ENCODE measurements around the gene SLC22A14.

SLC22A14 gene

DNA sequence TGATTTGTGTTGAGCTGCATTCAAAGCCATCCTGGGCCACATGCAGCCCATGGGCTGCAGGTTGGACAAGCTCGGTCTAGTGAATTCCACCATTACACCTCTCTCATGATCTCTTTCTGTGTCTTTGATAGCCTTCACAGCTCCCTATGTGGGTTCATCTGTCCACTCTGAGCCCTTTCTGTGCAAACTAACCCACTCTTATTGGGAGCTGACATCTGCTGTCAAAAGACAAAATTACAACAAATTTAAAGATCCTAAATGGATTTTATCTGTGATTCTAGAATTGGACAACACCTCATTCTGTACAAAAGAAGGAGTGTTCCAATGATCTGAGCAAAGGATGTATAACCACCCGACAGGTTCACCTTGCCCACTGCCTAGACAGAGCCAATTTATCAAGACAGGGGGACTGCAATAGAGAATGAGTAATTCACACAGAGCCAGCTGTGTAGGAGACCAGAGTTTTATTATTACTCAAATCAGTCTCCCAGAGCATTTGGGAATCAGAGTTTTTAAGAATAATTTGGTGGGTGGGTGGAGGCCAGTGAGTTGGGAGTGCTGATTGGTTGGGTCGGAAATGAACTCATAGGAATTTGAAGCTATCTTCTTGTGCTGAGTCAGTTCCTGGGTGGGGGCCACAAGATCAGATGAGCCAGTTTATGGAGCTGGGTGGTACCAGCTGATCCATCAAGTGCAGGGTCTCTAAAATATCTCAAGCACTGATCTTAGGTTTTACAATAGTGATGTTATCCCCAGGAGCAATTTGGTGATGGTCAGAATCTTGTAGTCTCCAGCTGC lies 61.9 kb downstream of the SLC22A14 start:
- Histone ChIP-seq H3K27ac (ENCODE audit: insufficient read depth, low read length, poor library complexity, severe bottlenecking) (no peak overlapping the region), H3K36me3 (ENCODE audit: control insufficient read depth, insufficient read depth, low read length) (no peaks in the 10 kb centered on the region)
- no peak for DNase-seq

DNA sequence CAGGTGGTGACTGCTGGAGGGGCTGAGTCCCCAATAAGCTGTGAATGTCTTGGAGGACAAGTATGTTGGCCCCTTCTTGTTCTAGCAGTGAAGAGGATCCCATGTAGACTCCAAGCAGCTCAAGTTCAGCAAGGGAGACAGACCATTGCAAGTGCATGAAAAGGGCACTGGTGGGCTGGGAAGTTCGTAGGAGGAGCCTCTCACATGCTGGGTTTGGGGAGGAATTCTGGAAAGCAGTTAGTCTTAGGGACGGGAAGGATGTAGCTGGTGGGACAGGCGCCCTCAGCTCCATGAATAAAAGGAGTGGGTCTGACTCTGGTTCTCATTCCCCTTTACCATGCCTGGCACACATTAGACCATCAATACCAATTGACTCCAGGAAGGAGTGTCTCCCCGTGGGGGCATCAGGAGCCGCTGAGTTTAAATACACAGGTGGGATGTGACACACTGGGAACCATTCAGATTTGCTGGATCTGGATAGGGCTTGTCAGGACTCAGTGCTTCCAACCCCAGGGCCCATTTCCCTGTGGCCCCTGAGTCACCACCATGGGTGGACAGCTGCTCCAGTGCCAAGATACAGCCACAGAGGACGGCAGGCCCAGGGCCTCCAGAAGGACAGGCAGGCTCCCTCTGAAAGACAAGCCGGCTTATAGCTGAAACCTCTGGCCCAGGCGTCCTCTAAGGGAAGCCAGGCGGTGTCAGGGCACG lies 63.9 kb downstream of the SLC22A14 start:
- Histone ChIP-seq H3K4me1 (ENCODE audit: control insufficient read depth, insufficient read depth, low read length, poor library complexity, severe bottlenecking) (no peaks in the 10 kb centered on the region), H3K27ac (ENCODE audit: insufficient read depth, low read length, poor library complexity, severe bottlenecking) (no peak overlapping the region), H3K27me3 (replicated peaks; ENCODE audit: control insufficient read depth, insufficient read depth, low read length, poor library complexity, severe bottlenecking) (no peaks in the 10 kb centered on the region), H3K36me3 (ENCODE audit: control insufficient read depth, insufficient read depth, low read length) (no peaks in the 10 kb centered on the region), H3K4me3 (ENCODE audit: insufficient read depth, low read depth, low read length, poor library complexity, severe bottlenecking) (peak overlapping the region; percentile 78), H3K9me3 (ENCODE audit: control insufficient read depth, low read length) (no peaks in the 10 kb centered on the region)
- no peak for DNase-seq

More for the DNA sequence above, 61.9 kb downstream of the SLC22A14 start:
- H3K4me1 ChIP-seq (ENCODE audit: control insufficient read depth, insufficient read depth, low read length, poor library complexity, severe bottlenecking) = no peaks in the 10 kb centered on the region
- no peaks in the 10 kb centered on the region for H3K27me3 ChIP-seq (replicated peaks; ENCODE audit: control insufficient read depth, insufficient read depth, low read length, poor library complexity, severe bottlenecking)
- no peaks in the 10 kb centered on the region for H3K9me3 ChIP-seq (ENCODE audit: control insufficient read depth, low read length)
- H3K4me3 ChIP-seq (ENCODE audit: insufficient read depth, low read depth, low read length, poor library complexity, severe bottlenecking) = no peak overlapping the region

DNA sequence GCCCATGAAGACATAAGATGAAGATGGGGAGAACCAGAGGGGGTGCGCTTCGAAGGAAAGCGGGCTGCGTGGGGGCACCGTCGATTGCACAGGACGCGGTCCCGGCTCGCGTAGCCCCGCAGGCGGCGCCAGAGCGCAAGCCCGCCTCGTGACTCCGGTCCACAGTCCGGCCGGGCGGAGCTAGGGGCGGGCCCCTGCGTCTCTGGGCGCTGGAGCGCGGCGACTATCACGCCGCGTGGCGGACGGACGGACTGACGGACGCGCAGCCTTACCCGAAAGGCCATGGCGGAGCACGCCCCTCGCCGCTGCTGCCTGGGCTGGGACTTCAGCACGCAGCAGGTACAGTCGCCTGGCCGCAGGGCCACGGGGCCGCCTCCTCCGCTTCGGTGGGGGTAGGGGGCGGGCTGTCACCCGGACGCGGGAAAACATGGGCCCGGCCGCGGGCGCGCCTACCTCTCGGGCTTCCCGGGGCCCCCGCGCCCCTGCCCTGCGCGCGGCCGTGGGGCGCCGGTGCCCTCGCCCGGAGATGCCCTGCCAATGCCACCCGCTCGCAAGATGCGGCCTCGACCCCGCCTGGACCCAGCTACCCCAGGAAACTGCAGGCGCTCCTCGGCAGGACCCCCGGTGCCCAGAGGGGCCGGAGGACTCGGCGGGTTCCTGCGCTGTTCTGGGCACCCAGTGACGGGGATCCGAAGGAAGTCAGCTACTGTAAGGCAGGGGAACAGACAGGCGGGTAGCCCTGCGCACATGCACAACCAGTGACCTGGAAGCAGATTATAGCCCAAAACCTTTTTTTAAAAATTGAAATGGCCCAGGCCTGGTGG lies 64.7 kb downstream of the SLC22A14 start, which contains the start of gene XYLB:
Gene XYLB, plus strand, starts transcription at position 199 of the 824 bp plus-strand sequence. Its CDS starts 84 bp downstream, at position 283.
- H3K4me1 ChIP-seq (ENCODE audit: control insufficient read depth, insufficient read depth, low read length, poor library complexity, severe bottlenecking) = no peaks in the 10 kb centered on the region

DNA sequence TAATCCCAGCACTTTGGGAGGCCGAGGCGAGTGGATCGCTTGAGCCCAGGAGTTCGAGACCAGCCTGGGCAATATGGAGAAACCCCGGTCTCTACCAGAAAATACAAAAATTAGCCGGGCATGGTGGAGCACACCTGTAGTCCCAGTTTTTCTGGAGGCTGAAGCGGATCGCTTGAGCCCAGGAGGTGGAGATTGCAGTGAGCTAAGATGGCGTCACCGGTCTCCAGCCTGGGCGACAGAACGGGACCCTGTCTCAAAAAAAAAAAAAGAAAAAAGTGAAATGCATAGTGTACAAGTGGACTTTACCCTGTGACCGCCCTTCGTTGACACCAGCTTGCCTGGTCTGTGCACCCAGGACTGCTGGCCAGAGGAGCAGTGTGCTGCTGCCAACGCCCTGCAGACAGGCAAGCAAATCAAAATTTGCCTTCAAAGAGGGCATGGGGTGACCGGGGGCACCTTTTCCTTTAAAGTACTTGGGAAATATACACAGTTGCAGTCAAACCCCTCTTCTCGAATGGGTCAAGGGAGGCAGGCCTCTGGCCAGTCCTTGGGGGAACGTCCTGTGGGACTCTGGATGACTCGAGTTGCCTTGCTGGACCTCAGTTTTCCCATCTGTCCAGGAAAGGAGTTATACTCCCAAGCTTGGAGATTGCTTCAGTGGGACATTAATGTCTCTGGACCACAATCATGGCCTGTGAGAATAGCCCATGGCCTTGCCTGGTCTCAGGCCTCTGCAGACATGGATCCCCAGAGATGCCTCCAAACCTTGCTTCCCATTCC lies 65.5 kb downstream of the SLC22A14 start:
- no peak overlapping the region for H3K27ac ChIP-seq (ENCODE audit: insufficient read depth, low read length, poor library complexity, severe bottlenecking)
- peak overlapping the region; percentile 78 for H3K4me3 ChIP-seq (ENCODE audit: insufficient read depth, low read depth, low read length, poor library complexity, severe bottlenecking)

More for the DNA sequence above, 64.7 kb downstream of the SLC22A14 start, which contains the start of gene XYLB:
- H3K27me3 ChIP-seq (replicated peaks; ENCODE audit: control insufficient read depth, insufficient read depth, low read length, poor library complexity, severe bottlenecking) = no peaks in the 10 kb centered on the region
- H3K9me3 ChIP-seq (ENCODE audit: control insufficient read depth, low read length) = no peaks in the 10 kb centered on the region
- H3K4me3 ChIP-seq (ENCODE audit: insufficient read depth, low read depth, low read length, poor library complexity, severe bottlenecking) = peak within 1 kb of the TSS; percentile 78
- peak; percentile 34 to 61 (median 48) for DNase-seq
- no peaks in the 10 kb centered on the region for H3K36me3 ChIP-seq (ENCODE audit: control insufficient read depth, insufficient read depth, low read length)
- H3K27ac ChIP-seq (ENCODE audit: insufficient read depth, low read length, poor library complexity, severe bottlenecking) = no peak within 1 kb of the TSS

DNA sequence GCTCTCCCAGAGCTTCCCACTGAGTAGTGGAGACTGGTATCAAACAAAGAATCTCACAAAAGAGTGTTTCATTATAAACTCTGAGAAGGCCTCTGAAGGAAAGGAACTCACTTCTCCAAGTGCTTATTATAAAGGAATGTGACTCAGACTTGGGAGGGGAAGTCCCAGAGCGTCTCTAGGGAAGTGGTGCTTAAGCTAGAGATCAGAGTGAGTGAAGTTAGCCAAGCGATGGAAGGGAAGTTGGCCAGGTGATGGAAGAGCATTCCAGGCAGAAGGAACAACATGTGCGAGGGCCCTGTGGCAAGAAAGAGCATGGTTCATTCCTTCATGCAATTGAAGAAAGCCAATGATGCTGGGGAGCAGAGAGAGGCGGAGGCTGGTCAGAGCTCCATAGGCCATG lies 66.8 kb downstream of the SLC22A14 start:
- no peak for DNase-seq
- no peak overlapping the region for H3K4me3 ChIP-seq (ENCODE audit: insufficient read depth, low read depth, low read length, poor library complexity, severe bottlenecking)
- no peak overlapping the region for H3K27ac ChIP-seq (ENCODE audit: insufficient read depth, low read length, poor library complexity, severe bottlenecking)
- no peaks in the 10 kb centered on the region for H3K36me3 ChIP-seq (ENCODE audit: control insufficient read depth, insufficient read depth, low read length)
- H3K9me3 ChIP-seq (ENCODE audit: control insufficient read depth, low read length) = no peaks in the 10 kb centered on the region
- no peaks in the 10 kb centered on the region for H3K27me3 ChIP-seq (replicated peaks; ENCODE audit: control insufficient read depth, insufficient read depth, low read length, poor library complexity, severe bottlenecking)
- no peaks in the 10 kb centered on the region for H3K4me1 ChIP-seq (ENCODE audit: control insufficient read depth, insufficient read depth, low read length, poor library complexity, severe bottlenecking)

More for the DNA sequence above, 65.5 kb downstream of the SLC22A14 start:
- no peaks in the 10 kb centered on the region for H3K27me3 ChIP-seq (replicated peaks; ENCODE audit: control insufficient read depth, insufficient read depth, low read length, poor library complexity, severe bottlenecking)
- H3K4me1 ChIP-seq (ENCODE audit: control insufficient read depth, insufficient read depth, low read length, poor library complexity, severe bottlenecking) = no peaks in the 10 kb centered on the region
- H3K36me3 ChIP-seq (ENCODE audit: control insufficient read depth, insufficient read depth, low read length) = no peaks in the 10 kb centered on the region
- DNase-seq = no peak
- no peaks in the 10 kb centered on the region for H3K9me3 ChIP-seq (ENCODE audit: control insufficient read depth, low read length)

DNA sequence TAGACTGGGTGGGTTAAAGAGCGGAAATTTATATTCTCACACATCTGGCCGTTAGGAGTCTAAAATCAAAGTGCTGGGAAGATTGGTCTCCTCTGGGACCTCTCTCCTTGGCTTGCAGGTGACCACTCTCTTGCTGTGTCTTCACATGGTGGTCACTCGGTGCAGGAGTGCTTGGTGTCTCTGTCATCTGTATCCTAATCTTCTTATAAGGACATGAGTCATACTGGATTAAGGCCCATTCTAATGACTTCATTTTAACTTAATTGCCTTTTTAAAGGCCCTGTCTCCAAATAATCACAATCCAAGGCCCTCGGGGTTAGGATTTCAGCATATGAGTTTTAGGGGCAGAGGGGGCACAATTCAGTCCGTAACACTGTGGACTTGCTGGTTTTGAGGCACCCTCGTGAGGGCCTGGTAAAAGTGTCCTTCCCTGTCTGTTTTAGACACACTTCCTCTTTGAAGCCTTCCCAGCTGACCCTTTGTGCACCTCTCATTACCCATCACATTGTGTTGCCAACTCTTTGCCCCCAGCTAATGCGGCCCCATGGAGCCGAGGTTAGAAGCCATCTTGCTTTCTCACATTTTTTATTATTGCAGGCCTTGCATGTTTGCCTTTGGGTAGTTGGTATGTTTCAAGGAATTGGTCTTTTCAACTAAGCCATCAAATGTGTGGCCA lies 67.7 kb downstream of the SLC22A14 start:
- Histone ChIP-seq H3K9me3 (ENCODE audit: control insufficient read depth, low read length) (no peaks in the 10 kb centered on the region), H3K4me1 (ENCODE audit: control insufficient read depth, insufficient read depth, low read length, poor library complexity, severe bottlenecking) (no peaks in the 10 kb centered on the region), H3K36me3 (ENCODE audit: control insufficient read depth, insufficient read depth, low read length) (no peaks in the 10 kb centered on the region), H3K27me3 (replicated peaks; ENCODE audit: control insufficient read depth, insufficient read depth, low read length, poor library complexity, severe bottlenecking) (no peaks in the 10 kb centered on the region), H3K27ac (ENCODE audit: insufficient read depth, low read length, poor library complexity, severe bottlenecking) (no peak overlapping the region), H3K4me3 (ENCODE audit: insufficient read depth, low read depth, low read length, poor library complexity, severe bottlenecking) (no peak overlapping the region)
- DNase-seq = no peak

DNA sequence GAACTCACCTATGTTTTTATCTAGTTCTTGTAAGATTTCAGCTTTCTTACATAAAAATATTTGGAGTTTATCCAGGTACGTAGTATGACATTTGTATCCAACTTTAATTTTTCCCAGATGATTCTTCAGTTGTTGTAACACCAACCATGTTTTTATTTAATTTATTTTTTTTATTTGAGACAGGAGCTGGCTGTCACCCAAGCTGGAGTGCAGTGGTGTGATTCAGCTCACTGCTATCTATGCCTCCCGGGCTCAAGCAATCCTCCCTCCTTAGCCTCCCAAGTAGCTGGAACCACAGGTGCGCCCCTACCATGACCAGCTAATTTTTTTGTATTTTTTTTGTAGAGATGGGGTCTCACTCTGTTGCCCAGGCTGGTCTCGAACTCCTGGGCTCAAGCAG lies 71.1 kb downstream of the SLC22A14 start:
- no peaks in the 10 kb centered on the region for H3K9me3 ChIP-seq (ENCODE audit: control insufficient read depth, low read length)
- H3K27me3 ChIP-seq (replicated peaks; ENCODE audit: control insufficient read depth, insufficient read depth, low read length, poor library complexity, severe bottlenecking) = no peaks in the 10 kb centered on the region
- no peak for DNase-seq
- H3K27ac ChIP-seq (ENCODE audit: insufficient read depth, low read length, poor library complexity, severe bottlenecking) = no peak overlapping the region
- no peaks in the 10 kb centered on the region for H3K36me3 ChIP-seq (ENCODE audit: control insufficient read depth, insufficient read depth, low read length)
- no peaks in the 10 kb centered on the region for H3K4me1 ChIP-seq (ENCODE audit: control insufficient read depth, insufficient read depth, low read length, poor library complexity, severe bottlenecking)
- H3K4me3 ChIP-seq (ENCODE audit: insufficient read depth, low read depth, low read length, poor library complexity, severe bottlenecking) = no peak overlapping the region

DNA sequence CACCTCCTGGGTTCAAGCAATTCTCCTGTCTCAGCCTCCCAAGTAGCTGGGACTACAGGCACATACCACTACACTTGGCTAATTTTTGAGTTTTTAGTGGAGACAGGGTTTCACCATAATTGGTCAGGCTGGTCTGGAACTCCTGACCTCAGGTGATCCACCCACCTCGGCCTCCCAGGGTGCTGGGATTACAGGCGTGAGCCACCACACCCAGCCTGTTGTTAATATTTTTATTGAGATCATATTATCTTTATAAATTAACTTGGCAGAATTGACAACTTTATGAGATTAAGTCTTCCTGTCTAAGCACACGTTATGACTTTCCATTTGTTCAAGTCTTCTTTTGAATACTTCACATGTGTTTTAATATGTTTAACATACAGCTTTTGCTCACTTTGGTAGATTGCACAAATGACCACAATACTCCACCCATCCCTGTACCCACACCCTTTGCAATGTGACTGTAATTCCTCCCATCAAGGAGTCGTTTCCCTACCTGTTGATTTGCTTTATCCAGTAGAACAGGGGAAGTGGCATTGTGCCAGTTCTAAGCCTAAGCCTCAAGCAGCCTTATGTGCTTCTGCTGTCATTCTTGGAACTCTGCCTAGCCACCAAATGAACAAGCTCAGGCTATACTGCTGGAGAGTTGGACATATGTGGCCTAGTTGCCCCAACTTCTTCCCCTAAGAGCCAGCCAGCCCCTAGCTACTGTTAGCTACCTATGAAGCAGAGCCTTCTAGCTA lies 72.7 kb downstream of the SLC22A14 start:
- Histone ChIP-seq H3K27me3 (replicated peaks; ENCODE audit: control insufficient read depth, insufficient read depth, low read length, poor library complexity, severe bottlenecking) (no peaks in the 10 kb centered on the region), H3K27ac (ENCODE audit: insufficient read depth, low read length, poor library complexity, severe bottlenecking) (no peak overlapping the region), H3K4me3 (ENCODE audit: insufficient read depth, low read depth, low read length, poor library complexity, severe bottlenecking) (no peak overlapping the region), H3K36me3 (ENCODE audit: control insufficient read depth, insufficient read depth, low read length) (no peaks in the 10 kb centered on the region), H3K9me3 (ENCODE audit: control insufficient read depth, low read length) (no peaks in the 10 kb centered on the region), H3K4me1 (ENCODE audit: control insufficient read depth, insufficient read depth, low read length, poor library complexity, severe bottlenecking) (no peaks in the 10 kb centered on the region)
- DNase-seq = no peak
